CD4-positive, alpha-beta T cell treated with Interleukin-1 beta for 1 hour (primary cell): ENCODE measurements around the gene DSCAM.
"Not testable (repeated sequence)": the region's sequence is repeated elsewhere in the genome, so short reads cannot be mapped to it uniquely, and the experiment has no call there.

ENCODE experiments used
- DNase-seq, 2 donors: peaks; one replicate each; pipeline ENCODE4 v3.0.0-alpha.2; 2020 to 2022

Gene DSCAM

DNA sequence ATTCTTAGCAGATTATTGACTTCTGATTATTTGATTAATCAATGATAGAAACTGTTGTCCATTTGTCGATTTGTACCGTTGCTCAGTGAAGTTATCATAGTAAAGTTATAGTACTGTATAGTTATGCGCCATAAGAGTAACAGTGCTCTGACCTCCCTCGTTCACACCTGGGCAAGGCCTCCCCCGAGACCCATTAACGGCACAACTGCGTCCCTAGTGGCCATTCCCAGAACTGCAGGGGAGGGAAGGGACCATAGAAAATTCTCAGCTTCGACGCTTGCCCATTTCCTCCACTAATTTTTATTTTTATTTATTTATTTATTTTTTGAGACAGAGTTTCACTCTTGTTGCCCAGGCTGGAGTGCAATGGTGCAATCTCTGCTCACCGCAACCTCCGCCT lies 334.4 kb downstream of the DSCAM start:
- DNase-seq: no peak

DNA sequence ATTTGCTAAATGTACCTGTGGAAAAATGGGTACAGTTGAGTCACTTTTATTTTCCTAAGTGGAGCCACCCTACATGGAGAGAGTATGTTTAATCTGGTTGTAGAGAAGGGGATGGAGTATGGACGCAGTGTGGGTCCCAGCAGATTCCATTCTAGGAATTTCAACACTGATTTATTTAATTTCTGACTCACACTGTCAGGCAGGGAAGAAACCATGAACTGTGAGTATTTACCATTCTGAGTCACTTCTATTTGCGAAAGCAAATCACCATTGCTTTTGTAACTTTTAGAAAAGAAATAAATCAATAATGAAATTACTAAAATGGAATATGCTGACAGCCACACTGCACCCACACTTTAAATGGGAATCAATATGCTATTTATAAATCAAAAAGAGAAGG lies 339.0 kb downstream of the DSCAM start:
- no peak for DNase-seq

DNA sequence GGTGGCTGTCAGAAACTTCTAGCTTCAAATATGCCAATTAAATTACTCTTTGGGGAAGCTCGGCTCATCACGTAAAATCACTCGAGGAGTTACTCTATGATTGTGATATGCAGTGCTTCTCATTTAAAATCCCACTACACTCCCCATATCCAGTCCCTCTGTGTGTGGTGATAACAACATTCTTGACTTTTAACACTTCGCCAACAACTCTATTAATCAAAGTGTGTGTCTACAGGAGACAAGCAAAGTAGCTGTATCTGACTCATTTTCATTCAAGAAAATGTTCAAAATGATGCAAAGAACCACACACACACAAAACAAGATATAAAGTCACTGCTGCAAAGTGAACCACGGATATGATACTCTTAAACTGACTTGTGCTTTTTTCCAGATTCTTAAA lies 341.3 kb downstream of the DSCAM start:
- DNase-seq: no peak

DNA sequence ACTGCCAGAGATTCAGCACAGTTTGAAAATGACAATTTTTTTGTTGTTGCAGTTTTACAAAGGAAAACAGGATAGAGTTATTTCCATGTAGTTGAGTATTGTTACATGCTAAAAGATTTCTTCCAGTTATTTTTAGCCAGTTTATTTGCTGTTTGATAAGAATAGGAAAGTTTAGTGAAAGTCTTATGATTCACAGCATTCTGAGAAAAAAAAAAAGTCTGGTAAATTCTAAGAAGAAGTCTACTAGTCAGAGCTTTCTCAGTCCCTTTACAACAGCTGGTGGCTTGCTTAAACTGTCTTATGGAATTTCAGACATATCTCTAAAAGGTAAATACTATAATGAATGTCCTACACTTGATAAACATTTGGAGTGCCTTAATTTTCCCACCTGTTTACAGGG lies 341.7 kb downstream of the DSCAM start:
- no peak for DNase-seq

- no peak for DNase-seq
Observed at GRCh38 chr21:40504825-40505224, 342.1 kb downstream of the DSCAM start.

DNA sequence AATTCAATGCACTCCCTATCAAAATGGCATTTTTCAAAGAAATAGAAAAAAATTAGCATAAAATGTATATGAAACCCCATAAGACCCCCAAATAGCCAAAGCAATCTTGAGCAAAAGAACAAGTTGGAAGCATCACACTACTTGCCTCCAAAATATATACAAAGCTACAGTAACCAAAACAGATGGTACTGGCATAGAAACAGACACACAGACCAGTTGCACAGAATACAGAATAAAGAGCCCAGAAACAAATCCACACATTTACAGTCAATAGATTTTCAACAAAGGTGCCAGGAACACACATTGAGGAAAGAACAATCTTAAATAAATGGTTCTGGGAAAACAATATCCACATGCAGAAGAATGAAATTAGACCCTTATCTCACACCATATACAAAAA lies 350.8 kb downstream of the DSCAM start:
- DNase-seq: no peak

- DNase-seq: no peak
Observed at GRCh38 chr21:40490408-40490807, 356.6 kb downstream of the DSCAM start.

- DNase-seq: no peak
Observed at GRCh38 chr21:40489001-40489400, 358.0 kb downstream of the DSCAM start.

- DNase-seq: no peak
Observed at GRCh38 chr21:40481764-40482163, 365.2 kb downstream of the DSCAM start.

DNA sequence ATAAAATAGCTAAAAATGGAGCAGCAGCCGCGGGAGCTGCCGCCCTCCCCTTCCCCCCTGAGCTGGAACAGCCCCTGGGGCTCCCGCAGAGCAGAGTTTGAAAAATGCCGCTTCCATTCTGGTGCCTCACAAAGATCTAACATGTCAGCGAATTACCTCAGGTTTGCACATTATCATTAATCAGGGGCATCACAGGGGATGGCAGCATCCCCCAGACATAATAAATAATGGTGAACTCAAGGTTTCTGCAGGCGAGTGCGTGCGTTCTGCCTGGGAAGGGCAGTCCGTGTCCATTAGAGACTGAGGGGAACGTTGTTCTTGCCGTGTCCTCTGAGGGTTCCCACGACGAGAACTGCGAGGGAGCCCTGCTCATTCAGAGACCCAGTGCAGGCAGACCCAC lies 372.4 kb downstream of the DSCAM start:
- DNase-seq: no peak

- no peak for DNase-seq
Observed at GRCh38 chr21:40472013-40472412, 374.9 kb downstream of the DSCAM start.

DNA sequence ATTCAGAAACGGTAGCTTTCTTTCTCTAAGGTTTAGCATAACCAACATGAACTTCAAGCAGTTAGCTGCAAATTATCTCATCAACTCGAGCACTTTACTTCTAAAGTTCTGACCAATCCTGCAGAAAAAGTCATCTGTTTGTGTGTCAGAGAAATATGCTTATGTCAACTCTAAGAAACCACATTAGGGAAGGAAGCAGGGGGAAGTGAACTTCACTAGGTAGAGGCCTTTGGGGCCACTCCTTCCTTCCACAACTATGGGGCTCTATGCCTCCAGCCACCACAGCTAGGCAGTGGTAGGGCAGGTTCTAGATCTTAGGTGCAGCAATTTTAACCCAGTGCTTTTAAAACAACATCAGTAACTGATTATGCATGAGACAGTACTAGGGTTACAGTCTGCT lies 375.9 kb downstream of the DSCAM start:
- DNase-seq: no peak

- DNase-seq: no peak
Observed at GRCh38 chr21:40466893-40467483, 380.0 kb downstream of the DSCAM start.

GRCh38 chr21:40465382-40465781 lies 381.6 kb downstream of the DSCAM start:
- DNase-seq: no peak

DNA sequence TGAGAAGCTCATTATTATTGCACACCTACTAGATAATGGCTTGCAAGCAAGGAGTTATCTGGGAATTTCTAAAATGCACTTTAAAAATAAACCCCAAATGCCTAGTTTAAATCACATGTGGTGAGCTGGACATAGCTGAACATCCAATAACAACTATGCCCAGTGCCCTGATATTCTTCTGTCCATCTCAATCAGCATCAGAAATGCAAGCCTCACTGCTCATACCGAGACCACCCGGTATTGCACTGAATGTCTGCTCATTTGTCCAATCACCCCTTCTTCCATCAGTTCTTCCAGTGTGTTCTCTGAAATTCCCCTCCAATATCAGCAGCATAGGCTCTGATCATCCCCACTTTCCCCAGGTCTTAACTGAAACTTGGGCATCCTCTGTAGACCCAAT lies 383.8 kb downstream of the DSCAM start:
- DNase-seq: no peak

GRCh38 chr21:40461008-40461407 lies 385.9 kb downstream of the DSCAM start:
- no peak for DNase-seq

DNA sequence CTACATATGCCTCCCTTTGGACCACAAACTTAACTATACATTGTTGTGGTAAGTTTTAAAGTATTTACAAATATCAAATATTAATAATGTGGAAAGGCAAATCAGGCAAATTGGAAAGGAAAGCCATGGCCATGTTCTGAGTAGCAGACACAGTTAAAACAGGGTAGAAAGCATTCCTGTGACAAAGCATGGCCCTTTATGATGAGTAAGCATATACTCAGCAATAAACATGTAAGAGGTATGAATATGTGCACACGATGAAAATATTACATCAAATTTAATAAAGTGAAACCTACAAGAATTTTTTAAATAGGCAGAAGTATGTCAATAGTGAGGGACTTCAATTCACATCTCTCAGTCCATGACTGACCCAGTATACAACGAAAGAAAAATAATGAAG lies 389.2 kb downstream of the DSCAM start:
- no peak for DNase-seq

DNA sequence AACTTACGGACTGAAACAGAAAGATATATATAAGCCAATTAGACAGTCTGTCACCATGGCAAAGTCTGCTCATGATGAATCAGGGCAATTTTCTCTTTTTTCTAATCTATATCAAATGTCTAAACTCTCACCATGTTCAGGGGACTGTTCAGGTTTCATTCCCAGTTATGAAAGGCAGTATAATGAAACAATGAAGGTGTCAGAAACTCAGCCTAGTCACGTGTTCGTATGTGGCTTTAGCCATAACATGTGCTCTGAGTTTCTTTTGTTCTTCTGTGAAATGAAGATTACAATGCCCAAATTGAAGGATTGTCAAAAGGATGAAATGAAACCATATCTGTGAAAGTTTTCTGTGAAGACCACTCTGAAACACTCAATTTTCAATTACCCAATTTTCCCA lies 392.9 kb downstream of the DSCAM start:
- DNase-seq: no peak

- no peak for DNase-seq
Observed at GRCh38 chr21:40453183-40453582, 393.8 kb downstream of the DSCAM start.

GRCh38 chr21:40452548-40452947 lies 394.4 kb downstream of the DSCAM start:
- no peak for DNase-seq

- DNase-seq: no peak
Observed at GRCh38 chr21:40447016-40447415, 399.9 kb downstream of the DSCAM start.

GRCh38 chr21:40445349-40445921 lies 401.5 kb downstream of the DSCAM start:
- DNase-seq: no peak

- not testable (repeated sequence) for DNase-seq
Observed at GRCh38 chr21:40439581-40439980, 407.4 kb downstream of the DSCAM start.

DNA sequence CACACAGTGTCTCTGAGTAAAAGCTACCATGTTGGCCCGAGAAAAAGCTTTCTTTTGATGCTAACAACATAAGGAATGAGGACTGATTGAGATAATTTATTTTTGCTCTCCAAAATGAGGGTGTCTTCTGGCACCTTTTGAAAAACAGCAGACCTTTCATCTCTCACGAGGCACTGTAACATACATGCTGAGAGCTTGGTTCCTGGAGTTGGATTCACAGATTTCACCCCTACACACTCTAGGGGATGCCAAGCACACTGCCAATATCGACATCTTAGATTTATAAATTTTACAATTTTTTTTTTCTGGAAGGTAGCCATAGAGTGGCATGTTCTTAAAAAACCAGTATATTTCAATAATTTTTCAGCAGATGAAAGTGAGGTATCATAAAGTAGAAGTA lies 408.3 kb downstream of the DSCAM start:
- DNase-seq: no peak

GRCh38 chr21:40436261-40436660 lies 410.7 kb downstream of the DSCAM start:
- no peak for DNase-seq
